Mononuclear cell (primary cell): Measurements from ENCODE around the gene BBOF1. TPM values are rescaled to one million over a fixed set of nuclear protein-coding genes. Genes with fewer than 3 reads are reported as not detected.
"Not testable (repeated sequence)": the region's sequence is repeated elsewhere in the genome, so short reads cannot be mapped to it uniquely, and the experiment has no call there.

Source experiments
- H3K27me3 ChIP-seq: 2 replicates; pipeline ENCODE4 v1.6.0; 2011; ENCODE audit warnings: low read length, control low read depth; ENCODE audit not compliant: insufficient read depth
- H3K4me1 ChIP-seq: 2 replicates; pipeline ENCODE4 v1.5.1; 2011; ENCODE audit warnings: mild to moderate bottlenecking, low read length, control low read depth; ENCODE audit not compliant: insufficient read depth
- H3K4me3 ChIP-seq: 2 replicates; pipeline ENCODE4 v1.5.1; 2011; ENCODE audit warnings: mild to moderate bottlenecking, low read length, moderate library complexity
- H3K9me3 ChIP-seq: 2 replicates; pipeline ENCODE4 v1.5.1; 2011; ENCODE audit warnings: low read depth, mild to moderate bottlenecking, control low read depth, low read length
- total RNA-seq: library from RNA; depleted of rRNA; stranded (reverse); fragments of >200 nt; gene quantifications from one replicate; pipeline ENCODE4 v1.2.3, GENCODE V29; 2012

BBOF1 gene
- total RNA-seq, 1 donor: 4.1 TPM

DNA sequence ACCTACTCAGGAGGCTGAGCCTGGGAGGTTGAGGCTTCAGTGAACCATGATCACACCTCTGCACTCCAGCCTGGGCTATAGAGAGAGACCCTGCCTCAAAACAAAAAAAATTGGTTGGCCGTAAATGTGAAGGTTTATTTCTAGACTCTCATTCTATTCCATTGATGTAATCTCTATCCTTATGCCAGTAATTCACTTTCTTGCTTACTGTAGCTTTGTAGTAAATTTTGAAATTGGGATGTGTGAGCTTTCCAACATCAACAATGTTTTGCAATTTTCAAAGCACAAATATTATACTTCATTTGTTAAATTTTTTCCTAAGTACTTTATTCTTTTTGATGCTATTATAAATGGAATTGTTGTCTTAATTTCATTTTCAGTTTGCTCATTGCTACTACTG lies 90.2 kb downstream of the BBOF1 start:
- Histone ChIP-seq H3K9me3 (no peaks in the 10 kb centered on the region), H3K27me3 (no peaks in the 10 kb centered on the region), H3K4me1 (no peaks in the 10 kb centered on the region), H3K4me3 (no peak overlapping the region)

DNA sequence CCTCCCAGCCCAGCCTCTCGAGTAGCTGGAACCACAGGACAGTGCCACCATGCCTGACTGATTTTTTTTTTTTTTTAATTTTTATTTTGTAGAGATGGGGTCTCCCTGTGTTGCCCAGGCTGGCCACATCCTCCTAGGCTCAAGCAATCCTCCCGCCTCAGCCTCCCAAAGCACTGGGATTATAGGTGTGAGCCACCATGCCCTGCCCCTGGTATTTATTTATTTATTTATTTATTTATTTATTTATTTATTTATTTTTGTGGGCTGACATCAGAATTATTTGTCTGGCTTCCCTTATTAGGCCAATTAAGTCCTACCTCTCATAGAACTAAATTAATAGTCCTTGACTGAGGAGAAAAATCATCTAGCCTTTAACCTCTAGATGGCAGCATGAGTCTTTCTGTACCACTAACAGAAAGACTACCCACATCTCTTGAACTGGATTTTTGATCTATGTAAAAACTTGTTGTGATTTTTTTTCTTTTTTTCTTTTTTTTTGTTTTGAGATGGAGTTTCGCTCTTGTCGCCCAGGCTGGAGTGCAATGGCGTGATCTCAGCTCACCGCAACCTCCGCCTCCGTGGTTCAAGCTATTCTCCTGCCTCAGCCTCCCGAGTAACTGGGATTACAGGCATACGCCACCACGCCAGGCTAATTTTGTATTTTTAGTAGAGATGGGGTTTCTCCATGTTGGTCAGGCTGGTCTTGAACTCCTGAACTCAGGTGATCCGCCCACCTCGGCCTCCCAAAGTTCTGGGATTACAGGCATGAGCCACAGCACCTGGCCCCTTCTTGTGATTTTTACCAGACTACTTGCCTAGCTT lies 92.5 kb downstream of the BBOF1 start:
- H3K4me3 ChIP-seq, H3K9me3 ChIP-seq, H3K4me1 ChIP-seq, H3K27me3 ChIP-seq: not testable (repeated sequence)

Other genes with a start within 250 kb of the BBOF1 start
- 0.63 TPM for gene PTGR2, start 167.5 kb upstream of the BBOF1 start, total RNA-seq
- gene ZNF410, start 132.5 kb upstream of the BBOF1 start, total RNA-seq: 108 TPM
- gene FAM161B, start 69.3 kb upstream of the BBOF1 start, total RNA-seq: 1.0 TPM
- gene COQ6, start 69.0 kb upstream of the BBOF1 start, total RNA-seq: 26.4 TPM
- 6.3 TPM for gene ENTPD5, start 61 bp upstream of the BBOF1 start, total RNA-seq
- 6.6 TPM for gene ALDH6A1, start 65.1 kb downstream of the BBOF1 start, total RNA-seq
- 4.9 TPM for gene LIN52, start 65.6 kb downstream of the BBOF1 start, total RNA-seq
- gene VSX2, start 220.1 kb downstream of the BBOF1 start, total RNA-seq: not detected